ENCODE data around the gene APBA3.

The APBA3 gene

DNA sequence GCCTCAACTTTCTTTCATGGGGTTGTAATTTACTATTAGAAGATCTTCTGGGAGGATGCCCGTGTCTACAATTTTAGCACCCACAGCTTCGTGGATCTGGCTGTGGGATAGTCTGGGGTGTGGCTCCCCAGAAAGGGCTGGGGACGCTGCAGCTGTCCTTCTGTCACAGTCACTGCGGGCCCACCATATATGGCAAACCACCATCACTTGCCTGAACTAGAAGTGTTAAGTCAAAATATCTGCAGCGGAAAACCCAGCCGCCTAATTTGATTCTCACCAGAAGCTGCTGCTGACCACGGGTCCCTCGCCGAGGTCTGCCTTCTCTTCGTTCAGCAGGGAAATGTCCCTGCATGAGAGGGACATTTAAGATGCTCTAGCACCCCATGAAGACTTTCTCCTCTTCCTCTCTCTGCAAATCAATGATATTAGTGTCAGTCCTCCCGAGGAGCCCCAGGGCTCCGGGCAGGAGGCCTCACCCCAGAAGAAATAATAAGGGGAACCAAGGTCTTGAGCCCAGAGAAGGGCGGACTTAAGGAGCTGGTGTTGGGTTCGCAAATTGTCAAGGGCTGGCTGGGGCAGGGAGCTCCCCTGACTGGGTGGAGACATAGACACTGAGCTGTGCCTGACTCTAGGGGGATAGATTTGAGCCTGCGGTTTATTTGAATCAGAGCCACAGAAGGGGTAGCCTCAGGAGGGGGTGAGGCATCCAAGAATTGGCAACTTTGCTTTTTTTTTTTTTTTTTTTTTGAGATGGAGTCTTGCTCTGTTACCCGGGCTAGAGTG is 27.7 kb upstream of the APBA3 start:
- DNase-seq = no peak

DNA sequence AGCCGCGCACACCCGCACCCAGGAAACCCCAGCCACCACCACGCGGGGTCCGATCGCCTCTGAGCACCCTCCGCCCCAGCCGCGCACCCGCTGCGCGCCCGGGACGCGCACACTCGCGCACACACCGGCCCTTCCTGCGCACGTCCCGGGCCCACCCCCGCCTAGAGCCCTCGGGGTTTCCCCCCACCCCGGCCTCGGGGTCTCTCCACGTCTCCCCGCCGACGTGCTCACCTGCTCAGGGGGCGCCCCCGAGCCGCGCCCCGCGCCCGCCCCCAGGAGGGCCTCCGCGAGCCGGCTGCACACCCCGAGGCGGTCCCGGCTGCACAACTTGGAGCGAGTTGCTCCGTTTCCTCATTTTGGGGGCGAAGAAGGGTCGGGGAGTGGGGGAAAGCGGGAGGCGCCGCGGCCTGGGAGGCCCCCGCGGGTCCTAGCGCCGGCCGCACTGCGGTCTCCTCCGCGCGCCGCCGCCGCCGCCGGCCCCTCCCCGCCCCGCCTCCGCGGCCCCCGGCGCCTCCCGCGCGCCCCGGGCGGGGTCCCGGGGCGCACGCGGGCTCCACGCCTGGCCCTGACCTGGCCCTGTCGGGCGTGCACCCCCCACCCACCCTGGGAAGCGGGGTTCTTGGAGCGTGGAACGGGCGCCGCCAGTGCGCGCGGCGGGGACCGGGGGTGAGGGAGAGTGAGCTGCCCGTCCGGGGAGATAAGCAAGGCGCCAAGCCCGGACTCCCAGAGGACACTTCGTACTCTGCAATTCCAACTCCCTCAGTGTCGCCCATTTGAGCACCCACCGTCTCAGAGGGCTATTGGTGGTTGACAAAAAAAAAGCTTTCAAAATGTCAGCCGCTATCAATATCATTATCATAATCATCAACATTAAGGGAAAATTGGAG is 24.7 kb upstream of the APBA3 start, which contains the start of gene MATK:
Gene MATK, minus strand, starts transcription at position 444 of the 887 bp plus-strand sequence. CDS start 1,246 bp downstream, outside the sequence.
- no peak for DNase-seq

DNA sequence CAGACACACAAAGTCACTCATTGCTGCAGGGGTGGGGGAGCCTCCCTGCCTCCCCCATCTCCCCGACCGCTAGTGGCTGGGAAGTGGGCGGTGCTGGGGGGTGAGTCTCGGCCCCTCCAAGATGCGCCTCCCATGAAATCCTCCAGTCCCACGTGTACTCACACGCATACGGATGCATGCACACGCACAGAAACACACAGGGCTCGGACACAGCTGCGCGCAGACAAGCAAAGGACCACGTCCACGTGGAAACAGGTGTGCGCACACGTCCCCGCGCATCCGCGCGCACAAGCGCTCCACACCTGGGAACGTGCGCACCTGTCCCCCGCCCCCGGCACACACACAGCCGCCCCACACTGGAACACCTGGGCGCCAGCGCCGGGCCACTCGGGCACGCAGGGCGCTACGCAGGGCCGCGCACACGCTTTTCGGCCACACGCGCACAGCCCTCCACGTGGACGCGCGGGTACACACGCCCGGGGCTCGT is 24.0 kb upstream of the APBA3 start:
- DNase-seq = no peak

DNA sequence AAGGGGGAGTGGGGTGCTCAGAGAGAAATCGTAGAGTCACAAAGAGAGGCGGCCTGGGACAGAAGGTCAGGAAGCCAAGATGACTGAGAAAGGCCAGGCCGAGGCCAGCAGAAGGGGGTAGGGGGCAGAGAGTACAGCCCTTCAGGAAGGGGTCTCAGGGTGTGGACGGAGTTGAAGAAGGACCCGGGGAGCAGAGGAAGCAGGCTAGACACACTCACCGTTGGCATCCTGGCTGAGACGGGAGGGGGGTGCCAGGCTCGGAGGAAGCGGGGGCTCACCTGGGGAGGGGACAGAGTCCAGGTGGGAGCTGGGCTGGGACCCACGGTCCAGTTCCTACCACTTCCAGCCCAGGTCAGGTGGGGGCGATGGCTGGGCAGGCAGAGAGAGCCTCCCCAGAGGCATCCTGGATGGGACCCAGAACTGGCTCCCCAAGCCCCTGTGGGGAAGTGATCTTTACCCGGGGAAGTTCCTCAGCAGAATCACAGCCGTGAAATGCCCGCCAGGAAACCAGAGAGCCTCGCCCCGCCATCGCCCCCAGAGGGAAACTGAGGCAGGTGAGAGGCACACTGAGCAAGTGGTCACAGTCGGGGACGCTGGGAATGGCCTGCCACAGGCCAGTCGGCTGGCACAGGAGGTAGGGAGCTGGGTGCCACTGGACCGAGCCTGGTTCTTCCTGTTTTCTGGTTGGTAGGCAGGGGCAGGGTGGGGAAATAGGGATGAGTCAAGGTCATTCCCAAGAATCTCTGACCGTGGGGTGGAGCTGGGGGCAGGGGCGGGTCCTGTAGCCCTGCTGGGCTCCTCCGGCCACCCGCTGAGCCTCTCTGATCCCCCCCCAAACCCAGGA is 23.3 kb upstream of the APBA3 start:
- no peak for DNase-seq

DNA sequence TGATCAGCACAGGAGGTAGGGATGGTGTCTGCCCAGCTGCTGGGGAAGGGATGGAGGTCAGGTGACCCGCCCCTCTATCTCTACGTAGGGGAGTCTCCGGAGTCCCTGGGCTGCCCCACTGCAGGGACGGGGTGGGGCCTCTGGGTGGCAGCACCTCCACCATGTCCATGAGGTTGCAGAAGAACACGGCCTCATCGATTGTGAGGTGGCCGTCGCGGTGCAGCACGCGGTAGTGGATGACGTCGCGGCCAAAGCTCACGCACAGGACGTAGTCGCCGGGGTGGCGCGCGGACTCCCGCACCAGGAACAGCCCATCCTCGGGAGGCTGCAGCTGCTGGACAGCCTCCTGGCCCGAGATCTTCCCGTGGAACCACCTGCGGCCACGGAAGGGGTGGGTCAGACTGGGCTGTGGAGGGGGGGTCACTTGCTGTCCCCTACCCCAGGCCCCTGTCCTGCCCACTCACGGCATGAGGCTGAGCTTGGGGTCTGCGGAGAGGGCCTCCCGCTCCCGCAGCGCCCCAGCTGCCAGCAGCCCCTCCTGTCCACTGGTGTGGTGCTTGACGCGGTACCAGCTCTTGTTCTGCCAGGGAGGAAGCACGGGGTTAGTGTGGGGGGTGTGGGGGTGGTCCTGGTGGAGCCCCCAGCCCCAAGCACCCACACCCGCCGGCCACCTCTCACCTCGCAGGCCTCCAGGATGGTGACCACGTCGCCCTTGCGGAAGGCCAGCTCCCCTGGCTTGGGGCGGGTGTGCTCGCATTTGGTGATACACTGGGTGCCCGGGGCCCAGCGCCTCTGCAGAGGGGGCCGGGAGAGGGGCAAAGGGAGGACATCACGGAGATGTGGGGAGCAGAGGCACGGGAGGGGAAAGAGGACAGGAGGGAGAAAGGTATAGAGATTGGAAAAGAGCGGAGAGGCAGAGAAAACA is 22.4 kb upstream of the APBA3 start:
- no peak for DNase-seq

DNA sequence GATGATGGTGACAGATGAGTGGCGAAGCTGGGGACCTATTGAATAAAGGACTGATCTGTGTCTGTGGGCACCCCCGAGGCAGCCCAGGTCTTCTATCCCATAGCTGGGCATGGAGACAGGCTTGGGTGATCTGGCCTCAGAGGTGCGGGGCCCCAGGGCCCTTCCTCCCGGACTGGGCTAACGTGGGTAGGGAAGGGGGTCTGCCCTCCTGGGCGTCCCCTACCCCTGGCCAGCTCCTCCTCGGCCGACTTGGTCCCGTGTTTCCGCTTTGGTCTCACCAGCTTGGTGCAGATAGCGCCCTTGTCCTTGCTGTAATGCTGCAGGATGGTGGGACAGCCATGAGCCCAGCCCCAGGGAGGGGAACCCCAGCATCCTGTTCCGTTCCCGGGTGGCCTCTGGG is 21.4 kb upstream of the APBA3 start:
- no peak for DNase-seq

DNA sequence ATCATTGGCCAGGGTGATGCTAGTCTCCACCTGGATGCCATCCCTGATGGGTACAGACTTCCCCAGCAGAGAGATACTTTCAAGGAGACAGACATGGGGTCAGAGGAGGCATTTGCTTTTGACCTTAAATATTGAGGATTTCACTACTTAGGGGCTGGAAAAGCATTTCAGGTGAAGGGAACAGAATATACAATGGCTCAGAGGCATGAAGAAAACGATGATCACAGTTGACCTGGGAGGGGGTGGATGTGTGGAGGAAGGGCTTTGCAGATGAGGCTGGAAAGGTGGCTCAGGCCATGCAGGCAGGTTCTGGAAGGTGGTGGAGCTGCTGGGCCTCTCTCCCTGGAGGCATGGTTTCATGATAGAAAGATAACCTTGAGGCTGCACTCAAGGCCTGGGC is 20.8 kb upstream of the APBA3 start:
- no peak for DNase-seq

DNA sequence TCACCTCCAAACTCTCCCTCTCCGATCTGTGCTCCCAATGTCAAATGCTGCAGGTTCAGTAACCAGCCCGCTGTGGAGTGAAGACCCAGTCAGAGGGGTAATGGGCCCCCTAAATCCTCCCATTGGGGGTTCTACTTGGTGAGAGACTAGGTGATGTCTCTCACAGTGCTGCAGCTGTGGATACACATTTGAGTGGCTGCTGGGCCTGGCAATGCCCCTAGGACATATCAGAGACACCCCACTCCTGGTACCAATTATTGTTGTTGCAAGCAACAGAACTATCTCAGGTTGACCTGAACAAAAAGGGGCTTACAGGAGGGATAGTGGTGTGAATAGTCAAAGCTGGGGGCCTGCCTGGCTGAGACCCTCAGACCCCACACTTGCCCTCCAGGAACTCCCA is 20.1 kb upstream of the APBA3 start:
- DNase-seq = no peak

DNA sequence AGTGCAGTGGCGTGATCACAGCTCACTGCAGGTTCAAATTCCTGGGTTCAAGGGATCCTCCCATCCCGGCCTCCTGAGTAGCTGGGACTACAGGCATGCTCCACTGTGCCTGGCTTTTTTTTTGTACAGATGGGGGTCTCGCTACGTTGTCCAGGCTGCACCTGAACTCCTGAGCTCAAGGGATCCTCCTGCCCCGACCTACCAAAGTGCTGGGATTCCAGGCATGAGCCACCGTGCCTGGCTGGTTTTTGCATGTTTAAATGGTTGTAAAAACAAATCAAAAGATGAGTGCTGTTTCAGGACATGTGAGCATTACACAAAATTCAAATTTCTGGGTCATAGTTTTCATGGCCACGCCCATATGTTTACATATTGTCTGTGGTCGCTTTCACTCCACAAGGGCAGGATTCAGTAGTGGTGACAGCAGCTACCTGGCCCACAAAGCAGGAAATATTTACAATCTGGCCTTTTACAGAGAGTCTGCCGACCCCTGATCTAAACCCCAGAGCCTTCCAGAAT is 19.4 kb upstream of the APBA3 start:
- no peak for DNase-seq

DNA sequence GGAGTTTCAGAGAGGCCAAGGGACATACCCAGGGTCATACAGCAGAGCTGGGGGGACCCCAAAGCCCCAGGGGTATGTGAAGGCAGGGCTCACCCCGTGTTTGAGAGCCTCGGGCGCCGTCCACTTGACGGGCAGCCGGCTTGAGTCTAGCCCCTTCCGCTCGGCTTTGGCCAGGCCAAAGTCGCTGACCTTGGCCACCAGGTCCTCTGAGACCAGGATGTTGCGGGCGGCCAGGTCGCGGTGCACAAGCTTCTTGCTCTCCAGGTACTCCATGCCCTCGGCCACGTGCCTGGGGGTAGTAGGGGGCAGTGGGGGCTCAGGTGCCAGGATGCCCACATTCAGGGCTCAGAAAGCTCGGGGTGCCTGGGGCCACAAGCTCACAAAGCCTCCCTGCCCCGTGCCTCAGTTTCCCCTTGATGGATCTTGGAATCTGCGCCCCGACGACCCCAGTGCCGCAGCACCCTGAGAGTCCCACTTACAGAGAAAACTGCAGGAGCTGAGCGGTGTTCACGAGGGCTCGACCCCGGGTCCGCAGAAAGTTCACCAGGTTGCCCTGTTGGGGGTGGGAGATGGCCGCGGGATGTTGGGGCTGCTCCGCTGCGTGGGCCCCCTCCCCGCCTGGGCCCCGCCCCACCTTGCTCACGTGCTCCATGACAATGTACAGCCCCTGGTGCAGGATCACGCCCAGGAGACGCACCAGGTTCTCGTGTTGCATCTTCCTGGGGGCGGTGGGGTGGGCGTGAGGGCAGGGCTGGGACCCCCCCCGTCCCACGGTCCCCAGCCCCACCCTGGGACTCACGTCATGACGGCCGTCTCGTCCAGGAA is 17.6 kb upstream of the APBA3 start:
- no peak for DNase-seq

DNA sequence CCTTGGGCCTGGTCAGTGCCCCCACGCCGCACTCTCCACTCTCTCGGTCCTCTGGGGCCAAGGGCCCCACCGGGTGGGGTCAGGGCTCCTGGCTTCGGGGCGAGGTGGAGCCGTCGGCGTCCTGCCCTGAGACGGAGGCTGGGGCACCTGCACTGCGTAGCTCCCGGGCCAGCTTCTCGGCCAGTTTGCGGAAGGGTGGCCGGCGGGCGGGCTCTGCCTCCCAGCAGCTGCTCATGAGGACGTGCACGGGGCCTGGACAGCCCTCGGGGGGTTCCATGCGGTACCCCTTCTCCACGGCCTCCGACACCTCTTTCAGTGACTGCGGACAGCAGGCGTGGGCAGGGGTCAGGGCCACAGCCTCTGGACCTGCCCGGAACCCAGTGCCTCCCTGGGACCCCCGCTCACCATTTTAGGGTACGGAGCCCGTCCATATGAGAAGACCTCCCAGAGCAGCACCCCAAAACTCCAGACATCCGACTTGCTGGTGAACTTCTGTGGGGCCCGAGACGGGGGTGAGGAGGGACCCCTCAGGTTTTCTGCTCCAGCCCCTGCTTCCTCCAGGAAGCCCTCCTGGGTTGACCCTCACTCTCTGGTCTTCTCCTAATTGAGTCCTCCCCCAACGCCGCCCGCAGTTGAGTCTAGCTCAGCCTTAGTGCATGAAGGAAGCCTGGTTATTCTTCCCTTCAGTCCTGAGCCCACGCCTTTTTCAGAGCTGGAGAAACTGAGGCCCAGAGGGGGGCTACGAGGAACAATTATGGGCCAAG is 16.8 kb upstream of the APBA3 start:
- DNase-seq = no peak

DNA sequence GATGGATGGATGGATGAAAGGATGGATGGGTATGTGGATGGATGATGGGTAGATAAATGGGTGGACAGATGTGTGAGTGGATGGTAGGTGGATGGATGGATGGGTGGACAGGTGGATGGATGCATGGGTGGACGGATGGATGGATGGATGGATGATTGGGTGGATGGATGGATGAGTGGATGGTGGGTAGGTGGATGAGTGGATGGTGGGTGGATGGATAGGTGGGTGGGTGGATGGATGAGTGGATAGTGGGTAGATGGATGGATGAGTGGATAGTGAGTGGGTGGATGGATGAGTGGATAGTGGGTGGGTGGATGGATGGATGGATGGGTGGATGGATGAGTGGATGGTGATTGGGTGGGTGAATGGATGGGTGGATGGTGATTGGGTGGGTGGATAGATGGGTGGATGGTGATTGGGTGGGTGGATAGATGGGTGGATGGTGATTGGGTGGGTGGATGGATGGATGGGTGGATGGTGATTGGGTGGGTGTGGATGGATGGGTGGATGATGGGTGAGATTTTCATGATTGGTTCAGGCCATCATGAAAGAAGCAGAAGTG is 15.1 kb upstream of the APBA3 start:
- DNase-seq = no peak

DNA sequence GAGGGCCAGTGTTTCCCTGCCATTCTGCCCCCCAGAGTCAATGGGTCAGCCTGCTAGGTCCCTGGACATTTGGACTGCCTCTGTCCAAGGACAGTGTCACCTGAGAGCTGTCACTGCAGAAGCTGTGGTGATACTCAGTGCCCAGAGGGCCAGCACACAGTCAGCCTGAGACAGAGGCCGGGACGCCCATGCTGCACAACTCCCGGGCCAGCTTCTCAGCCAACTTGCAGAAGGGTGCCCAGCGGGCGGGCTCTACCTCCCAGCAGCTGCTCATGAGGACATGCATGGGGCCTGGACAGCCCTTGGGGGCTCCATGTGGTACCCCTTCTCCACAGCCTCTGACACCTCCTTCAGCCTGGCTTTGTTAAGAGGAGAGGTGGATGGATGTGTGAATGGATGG is 14.3 kb upstream of the APBA3 start:
- DNase-seq = no peak

DNA sequence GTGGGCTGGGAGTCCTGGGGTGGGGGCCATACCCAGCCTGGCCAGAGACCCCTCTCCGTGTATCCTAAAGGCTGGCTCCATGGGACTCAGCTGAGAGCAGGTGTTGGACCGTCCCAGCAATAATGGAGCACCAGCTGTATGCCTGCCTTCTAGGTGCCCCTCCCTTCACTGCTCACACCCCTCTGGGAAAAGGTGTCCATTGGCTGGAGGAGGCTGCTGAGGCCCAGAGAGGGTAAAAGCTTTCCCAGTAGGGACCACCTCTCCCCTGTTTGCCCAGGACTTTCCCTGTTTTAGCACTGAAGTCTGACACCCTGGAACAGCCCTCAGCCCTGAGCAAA is 13.9 kb upstream of the APBA3 start:
- no peak for DNase-seq

DNA sequence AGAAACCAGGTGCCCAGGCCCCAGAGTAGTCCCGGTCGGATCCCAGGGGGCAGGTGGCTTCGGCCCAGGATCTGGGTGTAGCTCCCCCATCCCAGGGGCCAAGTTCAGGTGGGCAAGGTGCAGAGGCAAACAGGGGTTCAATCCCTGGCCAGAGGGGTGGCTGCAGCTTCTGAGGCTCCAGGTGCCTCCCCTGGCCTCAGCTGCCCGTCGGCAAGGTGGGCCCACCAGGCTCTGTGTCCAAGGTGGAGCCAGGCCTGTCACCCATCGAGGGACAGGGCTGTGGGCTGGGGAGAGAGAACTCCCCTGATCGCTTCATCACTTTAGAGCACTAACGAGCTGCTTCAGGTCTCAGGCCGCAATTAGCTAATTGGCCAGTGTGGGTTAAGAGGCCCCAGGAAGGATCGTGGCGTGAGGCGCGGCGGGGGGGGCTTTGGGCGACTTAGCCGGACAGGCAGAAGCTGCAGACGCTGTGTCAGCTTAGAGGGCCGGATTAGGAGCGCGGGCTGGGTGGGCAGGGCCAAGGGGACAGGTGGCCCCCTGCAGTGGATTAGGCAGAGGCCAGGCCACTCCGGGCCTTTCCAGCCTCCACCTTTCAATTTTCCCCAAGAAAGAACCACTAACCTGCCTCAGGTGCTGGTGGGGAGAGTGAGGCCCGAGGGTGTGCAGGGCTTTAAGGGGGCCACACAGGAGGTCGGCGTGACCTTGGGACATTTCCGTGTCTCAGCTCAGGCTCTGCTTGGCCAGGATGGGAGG is 13.3 kb upstream of the APBA3 start:
- DNase-seq = no peak

DNA sequence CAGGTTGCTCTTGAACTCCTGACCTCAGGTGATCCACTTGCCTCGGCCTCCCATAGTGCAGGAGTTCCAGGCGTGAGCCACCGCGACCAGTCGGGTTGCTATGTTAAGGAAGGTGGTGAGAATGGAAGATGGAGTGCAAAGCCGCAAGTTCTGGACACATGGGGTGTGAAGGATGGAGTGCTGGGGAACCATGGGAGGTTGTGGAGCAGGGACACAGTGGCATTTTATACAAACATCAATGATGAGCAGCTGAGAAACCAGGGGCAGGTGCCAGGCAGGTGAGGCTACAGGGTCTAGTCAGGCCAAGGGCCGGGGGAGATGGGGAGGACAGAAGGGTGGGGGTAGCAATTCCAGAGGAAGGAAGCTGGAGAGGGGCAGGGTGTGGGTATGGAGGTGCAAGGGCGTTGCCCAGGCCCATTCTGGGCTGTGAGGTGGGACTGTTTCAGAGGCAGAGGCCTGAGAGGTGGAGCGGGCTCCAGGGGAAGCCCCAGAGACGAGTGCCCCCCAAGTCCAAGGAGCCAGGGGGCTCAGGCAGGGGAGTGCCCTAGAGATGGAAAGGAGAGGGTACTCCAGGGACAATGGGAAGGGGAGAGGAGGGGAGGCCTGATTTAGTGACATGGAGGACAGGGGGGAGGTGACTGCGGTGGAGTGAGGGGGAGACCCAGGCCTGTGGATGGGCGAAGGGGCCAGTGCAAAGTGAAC is 12.5 kb upstream of the APBA3 start:
- DNase-seq = no peak

DNA sequence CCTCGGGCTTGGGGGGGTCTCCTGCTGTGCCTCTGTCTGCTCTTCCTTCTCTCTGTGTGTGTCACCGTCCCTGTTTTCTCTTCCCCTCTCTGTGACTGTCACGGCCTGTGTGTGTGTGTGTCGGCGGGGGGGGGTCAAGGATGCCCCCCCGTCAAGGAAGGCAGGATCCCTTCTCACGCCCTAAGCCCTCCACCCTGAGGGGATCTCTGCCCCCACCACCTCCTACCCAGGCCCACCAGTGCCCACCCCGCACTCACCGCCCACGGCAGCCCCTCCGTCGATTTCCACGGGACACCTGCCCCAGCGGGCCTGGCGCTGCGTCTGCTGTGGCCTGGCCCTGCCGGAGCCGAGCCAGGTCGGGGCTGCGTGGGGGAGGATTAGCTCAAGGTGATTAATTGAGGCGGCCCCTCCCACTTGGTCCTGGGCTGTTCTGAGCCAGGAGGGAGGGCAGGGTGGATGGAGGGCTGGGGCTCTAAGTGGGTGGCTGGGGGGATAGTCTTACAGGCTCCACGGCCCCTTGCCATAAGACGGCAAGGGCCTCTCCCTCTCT is 10.5 kb upstream of the APBA3 start, which contains the start of gene RAX2:
Gene RAX2, minus strand, starts transcription at position 323 of the 550 bp plus-strand sequence. CDS start 486 bp downstream, outside the sequence.
- DNase-seq = no peak

All from right hindlimb (tissue), 1 donor.